ENCODE measurements around the gene SAMD8. TPM values are rescaled to one million over a fixed set of nuclear protein-coding genes. Genes with fewer than 3 reads are reported as not detected.
"Not testable (repeated sequence)": the region's sequence is repeated elsewhere in the genome, so short reads cannot be mapped to it uniquely, and the experiment has no call there.

SAMD8 gene
- total RNA-seq, 1 experiment from 2014 or later = 28.1 TPM

DNA sequence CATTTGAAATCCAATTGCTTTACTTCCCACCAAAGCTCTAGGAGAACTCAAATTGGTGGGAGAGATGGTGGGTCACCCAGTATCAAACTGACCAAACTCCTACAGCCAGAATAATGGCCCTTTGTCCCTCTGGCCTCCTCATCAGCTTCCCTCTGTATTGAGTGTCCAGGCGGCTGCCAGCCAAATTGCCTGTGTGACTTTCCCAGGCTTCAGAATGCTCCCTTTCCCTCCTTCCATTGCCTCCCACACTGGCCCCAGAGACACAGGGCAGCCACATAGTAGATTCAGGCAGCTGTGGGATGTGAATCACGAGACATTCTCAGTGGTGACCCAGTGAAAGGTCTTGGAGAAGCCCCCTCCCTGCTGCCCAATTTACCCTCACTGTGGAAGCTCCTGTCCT, 86.5 kb downstream of the SAMD8 start:
- intact Hi-C loops (cut with micrococcal nuclease) = no loop called here
- H3K4me3 Mint-ChIP-seq (ENCODE audit: unreplicated experiment) = no peak overlapping the region
- DNase-seq (ENCODE audit: unreplicated experiment) = no peak
- TF ChIP-seq, protein P1, sequence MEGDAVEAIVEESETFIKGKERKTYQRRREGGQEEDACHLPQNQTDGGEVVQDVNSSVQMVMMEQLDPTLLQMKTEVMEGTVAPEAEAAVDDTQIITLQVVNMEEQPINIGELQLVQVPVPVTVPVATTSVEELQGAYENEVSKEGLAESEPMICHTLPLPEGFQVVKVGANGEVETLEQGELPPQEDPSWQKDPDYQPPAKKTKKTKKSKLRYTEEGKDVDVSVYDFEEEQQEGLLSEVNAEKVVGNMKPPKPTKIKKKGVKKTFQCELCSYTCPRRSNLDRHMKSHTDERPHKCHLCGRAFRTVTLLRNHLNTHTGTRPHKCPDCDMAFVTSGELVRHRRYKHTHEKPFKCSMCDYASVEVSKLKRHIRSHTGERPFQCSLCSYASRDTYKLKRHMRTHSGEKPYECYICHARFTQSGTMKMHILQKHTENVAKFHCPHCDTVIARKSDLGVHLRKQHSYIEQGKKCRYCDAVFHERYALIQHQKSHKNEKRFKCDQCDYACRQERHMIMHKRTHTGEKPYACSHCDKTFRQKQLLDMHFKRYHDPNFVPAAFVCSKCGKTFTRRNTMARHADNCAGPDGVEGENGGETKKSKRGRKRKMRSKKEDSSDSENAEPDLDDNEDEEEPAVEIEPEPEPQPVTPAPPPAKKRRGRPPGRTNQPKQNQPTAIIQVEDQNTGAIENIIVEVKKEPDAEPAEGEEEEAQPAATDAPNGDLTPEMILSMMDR (IDR thresholded peaks at IDR 0.05; ENCODE audit: unreplicated experiment) = no peak
- H3K27ac Mint-ChIP-seq (ENCODE audit: low read depth, unreplicated experiment) = no peak overlapping the region
- no peaks in the 10 kb centered on the region for H3K27me3 Mint-ChIP-seq (ENCODE audit: insufficient read depth, unreplicated experiment)
- peaks cover 45% of the 10 kb centered on the region for H3K4me1 Mint-ChIP-seq (ENCODE audit: insufficient read depth, unreplicated experiment)
- CTCF ChIA-PET = interaction anchor here (0.6 to 3.2 kb wide), 5 partner anchors 11 to 32 kb away, joined by 3 to 12 read pairs (median 3); partner anchors contain the start of gene VDAC2
- H3K9me3 Mint-ChIP-seq (ENCODE audit: unreplicated experiment) = no peaks in the 10 kb centered on the region
- H3K36me3 Mint-ChIP-seq (ENCODE audit: insufficient read depth, unreplicated experiment) = peaks cover 5% of the 10 kb centered on the region
- BruUV-seq (replicated peaks) = no TSS peak
- POLR2A ChIA-PET = interaction anchor here (1.3 to 13.6 kb wide), 5 partner anchors 10 to 35 kb away, joined by 3 to 315 read pairs (median 3); partner anchors contain the start of gene VDAC2

- peaks cover 50% of the 10 kb centered on the region for H3K4me1 Mint-ChIP-seq (ENCODE audit: insufficient read depth, unreplicated experiment)
- H3K27ac Mint-ChIP-seq (ENCODE audit: low read depth, unreplicated experiment); BruUV-seq (replicated peaks); intact Hi-C loops (cut with micrococcal nuclease); H3K36me3 Mint-ChIP-seq (ENCODE audit: insufficient read depth, unreplicated experiment); DNase-seq (ENCODE audit: unreplicated experiment); H3K4me3 Mint-ChIP-seq (ENCODE audit: unreplicated experiment); H3K9me3 Mint-ChIP-seq (ENCODE audit: unreplicated experiment); H3K27me3 Mint-ChIP-seq (ENCODE audit: insufficient read depth, unreplicated experiment): not testable (repeated sequence)
- ChIA-PET CTCF (interaction anchor here (0.6 to 1.3 kb wide), 4 partner anchors 10 to 36 kb away, joined by 3 to 4 read pairs (median 4); partner anchors contain the start of genes COMTD1 and VDAC2), POLR2A (interaction anchor here (0.7 to 6.0 kb wide), 5 partner anchors 8 to 34 kb away, joined by 3 to 41 read pairs (median 9); partner anchors contain the start of gene VDAC2)
Measured at GRCh38 chr10:75199949-75200348, 88.5 kb downstream of the SAMD8 start.

DNA sequence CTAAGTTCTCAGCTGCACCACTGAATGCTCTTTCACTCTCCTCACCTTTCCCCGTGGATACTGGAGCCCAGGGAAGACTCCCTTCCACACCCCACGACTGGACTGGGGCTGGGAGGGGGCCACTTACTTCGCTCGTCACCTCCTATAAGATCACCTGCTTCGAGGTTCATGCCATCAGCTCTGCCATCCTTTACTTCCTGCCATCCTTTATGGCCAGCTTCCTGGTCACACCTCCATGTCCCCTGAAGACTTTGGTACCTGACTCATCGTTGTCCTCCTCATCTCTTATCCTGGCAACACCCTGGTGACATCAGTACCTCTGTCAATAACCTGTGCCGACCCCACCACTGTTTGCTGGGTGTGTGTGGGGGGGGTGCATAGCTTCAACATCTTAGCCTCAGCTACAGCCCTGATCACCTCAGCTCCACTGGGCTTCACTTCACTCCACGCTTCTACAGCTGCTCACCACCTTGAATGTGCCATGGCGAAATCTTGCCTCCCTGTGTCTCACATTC, 90.4 kb downstream of the SAMD8 start:
- no TSS peak for BruUV-seq (replicated peaks)
- peaks cover 6% of the 10 kb centered on the region for H3K36me3 Mint-ChIP-seq (ENCODE audit: insufficient read depth, unreplicated experiment)
- DNase-seq (ENCODE audit: unreplicated experiment) = no peak
- H3K4me3 Mint-ChIP-seq (ENCODE audit: unreplicated experiment) = no peak overlapping the region
- TF ChIP-seq, protein P1 (IDR thresholded peaks at IDR 0.05; ENCODE audit: unreplicated experiment) = no peak
- POLR2A ChIA-PET = interaction anchor here (0.7 to 18.0 kb wide), 5 partner anchors 10 to 179 kb away, joined by 3 to 615 read pairs (median 41); partner anchors contain the start of genes COMTD1 and VDAC2
- no peaks in the 10 kb centered on the region for H3K9me3 Mint-ChIP-seq (ENCODE audit: unreplicated experiment)
- no peak overlapping the region for H3K27ac Mint-ChIP-seq (ENCODE audit: low read depth, unreplicated experiment)
- H3K4me1 Mint-ChIP-seq (ENCODE audit: insufficient read depth, unreplicated experiment) = peaks cover 45% of the 10 kb centered on the region
- intact Hi-C loops (cut with micrococcal nuclease) = no loop called here
- CTCF ChIA-PET = interaction anchor here (0.5 to 0.8 kb wide), 3 partner anchors 55 to 1630 kb away, joined by 3 read pairs; no protein-coding TSS in a partner anchor
- H3K27me3 Mint-ChIP-seq (ENCODE audit: insufficient read depth, unreplicated experiment) = no peaks in the 10 kb centered on the region

DNA sequence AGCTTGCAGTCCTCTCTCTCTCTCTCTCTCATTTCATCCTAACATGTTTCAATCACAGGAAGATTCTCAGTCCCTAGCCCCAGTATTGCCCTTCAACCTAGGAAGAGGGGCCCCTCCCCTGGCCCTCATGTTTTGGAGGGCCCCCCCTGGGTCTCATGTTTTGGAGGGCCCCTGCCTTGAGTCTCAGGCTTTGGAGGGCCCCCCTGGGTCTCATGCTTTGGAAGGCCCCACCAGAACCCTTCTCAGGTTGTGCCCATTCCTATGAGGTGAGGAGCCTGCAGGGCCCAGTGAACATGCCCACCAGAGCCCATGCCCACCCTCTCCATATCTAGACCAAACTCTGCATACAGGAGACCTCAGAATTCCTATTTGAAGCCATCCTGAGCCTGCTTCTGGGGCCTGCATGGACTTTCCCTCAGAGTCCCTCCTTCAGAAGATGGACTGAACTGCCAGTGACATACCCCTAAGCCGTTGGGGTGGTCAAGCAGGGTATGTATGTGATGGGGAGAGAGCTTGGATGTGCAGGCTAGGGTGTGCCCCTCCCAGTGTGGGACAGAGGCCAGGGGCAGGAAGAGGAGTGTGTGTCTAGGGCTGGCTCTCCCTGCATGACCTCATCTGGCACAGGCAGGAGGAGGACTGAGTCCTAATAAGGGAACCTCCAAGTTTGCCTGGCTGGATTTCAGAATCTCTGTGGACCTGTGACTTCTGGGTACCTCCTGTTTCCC, 91.0 kb downstream of the SAMD8 start:
- no peaks in the 10 kb centered on the region for H3K27me3 Mint-ChIP-seq (ENCODE audit: insufficient read depth, unreplicated experiment)
- BruUV-seq (replicated peaks) = no TSS peak
- intact Hi-C loops (cut with micrococcal nuclease) = no loop called here
- no peak overlapping the region for H3K4me3 Mint-ChIP-seq (ENCODE audit: unreplicated experiment)
- peak overlapping the region; percentile 88 for H3K27ac Mint-ChIP-seq (ENCODE audit: low read depth, unreplicated experiment)
- CTCF ChIA-PET = interaction anchor here (0.5 to 0.7 kb wide), 2 partner anchors 56 to 845 kb away, joined by 3 read pairs; no protein-coding TSS in a partner anchor
- H3K9me3 Mint-ChIP-seq (ENCODE audit: unreplicated experiment) = no peaks in the 10 kb centered on the region
- TF ChIP-seq, protein P1 (IDR thresholded peaks at IDR 0.05; ENCODE audit: unreplicated experiment) = no peak
- peaks cover 51% of the 10 kb centered on the region for H3K4me1 Mint-ChIP-seq (ENCODE audit: insufficient read depth, unreplicated experiment)
- peak; percentile 67 for DNase-seq (ENCODE audit: unreplicated experiment)
- POLR2A ChIA-PET = interaction anchor here (0.7 to 18.0 kb wide), 5 partner anchors 9 to 178 kb away, joined by 3 to 615 read pairs (median 41); partner anchors contain the start of genes COMTD1 and VDAC2
- H3K36me3 Mint-ChIP-seq (ENCODE audit: insufficient read depth, unreplicated experiment) = peaks cover 9% of the 10 kb centered on the region

- H3K27me3 Mint-ChIP-seq (ENCODE audit: insufficient read depth, unreplicated experiment); BruUV-seq (replicated peaks); DNase-seq (ENCODE audit: unreplicated experiment); H3K36me3 Mint-ChIP-seq (ENCODE audit: insufficient read depth, unreplicated experiment); H3K9me3 Mint-ChIP-seq (ENCODE audit: unreplicated experiment); intact Hi-C loops (cut with micrococcal nuclease); H3K4me3 Mint-ChIP-seq (ENCODE audit: unreplicated experiment): not testable (repeated sequence)
- Mint-ChIP-seq H3K4me1 (ENCODE audit: insufficient read depth, unreplicated experiment) (peaks cover 58% of the 10 kb centered on the region), H3K27ac (ENCODE audit: low read depth, unreplicated experiment) (peak overlapping the region; percentile 88)
- CTCF ChIA-PET = interaction anchor here (0.7 to 1.1 kb wide), 3 partner anchors 16 to 88 kb away, joined by 3 to 4 read pairs (median 3); no protein-coding TSS in a partner anchor
- POLR2A ChIA-PET = interaction anchor here (0.5 to 18.0 kb wide), 5 partner anchors 8 to 1309 kb away, joined by 3 to 615 read pairs (median 41); partner anchors contain the start of genes COMTD1, SAMD8 and VDAC2
Measured at GRCh38 chr10:75203046-75203620, 91.7 kb downstream of the SAMD8 start.
